ENCODE data around the gene MPV17L2. TPM values are rescaled to one million over a fixed set of nuclear protein-coding genes. Genes with fewer than 3 reads are reported as not detected.

MPV17L2 gene
- total and polyA plus RNA-seq, 2 experiments from 2014 or later, result 22.4 to 31.8 TPM

DNA sequence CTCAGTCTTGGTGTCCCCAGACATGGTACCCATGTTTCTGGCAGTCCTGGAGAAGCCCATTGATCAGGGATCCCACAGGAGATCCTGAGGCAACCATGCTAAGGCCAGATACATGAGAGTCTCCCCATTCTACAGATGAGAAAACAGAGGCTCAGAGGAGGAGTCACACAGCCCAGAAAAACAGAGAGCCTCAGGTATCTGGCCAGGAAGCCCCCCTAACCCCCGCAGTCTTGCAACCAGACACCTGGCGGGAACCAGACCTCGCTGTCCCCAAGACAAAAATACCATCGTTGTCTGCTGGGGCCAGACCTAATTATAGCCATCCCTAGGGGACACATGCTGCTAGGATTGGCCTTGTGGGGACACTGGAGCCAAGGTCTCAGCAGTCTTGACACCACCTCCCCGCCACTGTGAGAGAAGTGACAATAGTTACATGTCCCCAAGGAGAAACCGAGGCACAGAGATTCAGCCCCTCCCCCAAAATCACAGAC, 34.8 kb downstream of the MPV17L2 start:
- H3K9me2 ChIP-seq (replicated peaks; ENCODE audit: insufficient read depth), result no peaks in the 10 kb centered on the region
- H2AFZ ChIP-seq, result no peak overlapping the region
- H4K20me1 ChIP-seq (ENCODE audit: insufficient read depth, poor library complexity, severe bottlenecking), result no peaks in the 10 kb centered on the region
- H3K79me2 ChIP-seq, result no peaks in the 10 kb centered on the region
- WGBS (ENCODE audit: low lambda C conversion rate, missing lambda C conversion rate), result 85% methylated on average over 6 of the region's 6 CpGs
- TF ChIP-seq, protein P1, sequence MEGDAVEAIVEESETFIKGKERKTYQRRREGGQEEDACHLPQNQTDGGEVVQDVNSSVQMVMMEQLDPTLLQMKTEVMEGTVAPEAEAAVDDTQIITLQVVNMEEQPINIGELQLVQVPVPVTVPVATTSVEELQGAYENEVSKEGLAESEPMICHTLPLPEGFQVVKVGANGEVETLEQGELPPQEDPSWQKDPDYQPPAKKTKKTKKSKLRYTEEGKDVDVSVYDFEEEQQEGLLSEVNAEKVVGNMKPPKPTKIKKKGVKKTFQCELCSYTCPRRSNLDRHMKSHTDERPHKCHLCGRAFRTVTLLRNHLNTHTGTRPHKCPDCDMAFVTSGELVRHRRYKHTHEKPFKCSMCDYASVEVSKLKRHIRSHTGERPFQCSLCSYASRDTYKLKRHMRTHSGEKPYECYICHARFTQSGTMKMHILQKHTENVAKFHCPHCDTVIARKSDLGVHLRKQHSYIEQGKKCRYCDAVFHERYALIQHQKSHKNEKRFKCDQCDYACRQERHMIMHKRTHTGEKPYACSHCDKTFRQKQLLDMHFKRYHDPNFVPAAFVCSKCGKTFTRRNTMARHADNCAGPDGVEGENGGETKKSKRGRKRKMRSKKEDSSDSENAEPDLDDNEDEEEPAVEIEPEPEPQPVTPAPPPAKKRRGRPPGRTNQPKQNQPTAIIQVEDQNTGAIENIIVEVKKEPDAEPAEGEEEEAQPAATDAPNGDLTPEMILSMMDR (IDR thresholded peaks at IDR 0.05; ENCODE audit: poor library complexity), result no peak
- TF ChIP-seq EZH2 (IDR thresholded peaks at IDR 0.05; ENCODE audit: borderline replicate concordance) (no peak), EZH2phosphoT487 (IDR thresholded peaks at IDR 0.05; ENCODE audit: low read depth, severe bottlenecking, unreplicated experiment) (no peak)
- no peak overlapping the region for H3K4me3 ChIP-seq
- no peak for DNase-seq (ENCODE audit: low spot score)
- H3K9me3 ChIP-seq (ENCODE audit: low read depth), result no peaks in the 10 kb centered on the region
- H3K27me3 ChIP-seq, result peaks cover 12% of the 10 kb centered on the region
- H3K4me2 ChIP-seq, result no peak overlapping the region
- H3K4me1 ChIP-seq (ENCODE audit: insufficient read depth), result peaks cover 5% of the 10 kb centered on the region
- no peak overlapping the region for H3K27ac ChIP-seq
- no peaks in the 10 kb centered on the region for H3K36me3 ChIP-seq (replicated peaks; ENCODE audit: insufficient read depth, low read depth)

DNA sequence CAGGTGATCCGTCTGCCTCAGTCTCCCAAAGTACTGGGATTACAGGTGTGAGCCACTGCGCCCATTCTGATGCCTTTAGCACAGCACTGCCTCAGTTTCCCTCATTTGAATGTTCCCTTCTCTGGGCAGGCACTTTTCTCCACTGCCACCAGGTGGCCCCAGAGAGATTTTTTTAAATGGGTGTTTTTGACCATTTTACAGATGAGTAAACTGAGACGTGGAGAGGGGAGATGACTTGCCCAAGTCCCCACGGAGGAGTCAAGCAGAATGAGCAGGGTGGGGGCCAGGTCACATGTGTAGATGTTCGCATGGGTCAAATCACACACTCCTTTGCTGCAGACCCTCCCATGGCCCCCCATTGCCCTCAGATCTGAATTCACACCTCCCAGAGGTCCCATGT, 36.5 kb downstream of the MPV17L2 start:
- Histone ChIP-seq H4K20me1 (ENCODE audit: insufficient read depth, poor library complexity, severe bottlenecking) (no peaks in the 10 kb centered on the region), H3K36me3 (replicated peaks; ENCODE audit: insufficient read depth, low read depth) (no peaks in the 10 kb centered on the region), H2AFZ (no peak overlapping the region), H3K4me3 (no peak overlapping the region), H3K27me3 (peaks cover 12% of the 10 kb centered on the region), H3K9me2 (replicated peaks; ENCODE audit: insufficient read depth) (no peaks in the 10 kb centered on the region), H3K4me1 (ENCODE audit: insufficient read depth) (peaks cover 5% of the 10 kb centered on the region), H3K4me2 (no peak overlapping the region), H3K9me3 (ENCODE audit: low read depth) (no peaks in the 10 kb centered on the region), H3K79me2 (no peaks in the 10 kb centered on the region), H3K27ac (no peak overlapping the region)
- TF ChIP-seq EZH2phosphoT487 (IDR thresholded peaks at IDR 0.05; ENCODE audit: low read depth, severe bottlenecking, unreplicated experiment), result no peak
- TF ChIP-seq, protein P1 (IDR thresholded peaks at IDR 0.05; ENCODE audit: poor library complexity), result peak; percentile 24
- no peak for DNase-seq (ENCODE audit: low spot score)
- WGBS (ENCODE audit: low lambda C conversion rate, missing lambda C conversion rate), result 78% methylated on average over 5 of the region's 5 CpGs

DNA sequence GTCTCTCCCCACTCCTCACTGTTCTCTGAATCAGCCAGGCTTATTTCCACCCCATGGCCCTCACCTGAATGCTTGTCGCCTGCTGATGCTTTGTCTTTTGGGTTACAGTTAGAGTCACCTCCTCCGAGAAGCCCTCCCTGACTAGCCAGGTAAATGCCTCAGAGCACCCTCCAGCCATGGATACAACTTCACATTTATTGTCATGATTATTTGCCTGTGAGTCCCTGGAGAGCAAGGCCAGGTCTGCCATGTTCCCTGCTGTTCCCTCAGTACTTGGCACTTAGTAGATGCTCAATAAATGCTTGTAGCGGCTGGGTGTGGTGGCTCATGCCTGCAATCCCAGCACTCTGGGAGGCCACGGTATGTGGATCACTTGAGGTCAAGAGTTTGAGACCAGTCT, 36.9 kb downstream of the MPV17L2 start:
- DNase-seq (ENCODE audit: low spot score), result no peak
- no peak overlapping the region for H3K4me3 ChIP-seq
- no peaks in the 10 kb centered on the region for H3K9me2 ChIP-seq (replicated peaks; ENCODE audit: insufficient read depth)
- no peaks in the 10 kb centered on the region for H4K20me1 ChIP-seq (ENCODE audit: insufficient read depth, poor library complexity, severe bottlenecking)
- no peaks in the 10 kb centered on the region for H3K36me3 ChIP-seq (replicated peaks; ENCODE audit: insufficient read depth, low read depth)
- H3K27me3 ChIP-seq, result peaks cover 12% of the 10 kb centered on the region
- H3K9me3 ChIP-seq (ENCODE audit: low read depth), result no peaks in the 10 kb centered on the region
- no peak overlapping the region for H3K27ac ChIP-seq
- no peaks in the 10 kb centered on the region for H3K79me2 ChIP-seq
- no peak overlapping the region for H2AFZ ChIP-seq
- WGBS (ENCODE audit: low lambda C conversion rate, missing lambda C conversion rate), result 92% methylated on average over 4 of the region's 4 CpGs
- no peak for TF ChIP-seq EZH2phosphoT487 (IDR thresholded peaks at IDR 0.05; ENCODE audit: low read depth, severe bottlenecking, unreplicated experiment)
- TF ChIP-seq EZH2 (IDR thresholded peaks at IDR 0.05; ENCODE audit: borderline replicate concordance), result no peak
- H3K4me1 ChIP-seq (ENCODE audit: insufficient read depth), result peaks cover 5% of the 10 kb centered on the region
- no peak overlapping the region for H3K4me2 ChIP-seq

DNA sequence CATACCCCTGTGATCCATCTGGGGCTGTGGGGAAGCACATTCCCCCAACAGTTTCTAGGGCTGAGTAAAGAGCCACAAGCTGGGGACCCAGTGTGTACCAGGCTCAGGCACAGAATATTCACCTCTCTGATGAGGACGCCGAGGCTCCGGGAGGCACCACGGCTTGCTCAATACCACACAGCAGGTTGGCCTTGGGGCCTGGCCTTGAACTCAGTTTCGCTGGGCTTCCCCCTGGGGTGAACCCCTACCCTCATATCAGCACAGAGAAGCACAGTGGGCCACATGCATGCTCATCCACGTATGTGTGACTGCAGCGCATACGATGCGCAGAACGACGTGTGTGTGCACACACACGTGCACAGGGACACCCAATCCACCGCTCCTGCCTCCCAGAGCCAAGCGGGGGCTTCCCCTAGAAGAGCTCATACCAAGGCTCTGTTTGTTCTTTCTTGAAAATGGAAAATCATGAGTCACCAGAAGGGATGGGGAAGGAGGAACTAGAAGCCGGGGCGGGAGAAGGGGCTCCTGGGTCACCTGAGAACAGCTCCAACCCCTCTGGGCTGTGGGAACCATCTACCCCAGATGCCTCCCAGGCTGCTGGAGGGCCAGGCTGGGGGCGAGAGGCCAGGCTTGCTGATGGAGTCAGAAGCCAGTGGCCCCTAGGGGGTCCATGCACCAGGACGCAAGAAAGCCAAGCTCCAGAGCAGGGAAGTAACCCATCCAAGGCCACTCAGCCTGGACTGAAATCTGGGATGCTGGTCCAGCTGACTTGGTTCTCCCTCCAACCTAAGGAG, 38.1 kb downstream of the MPV17L2 start:
- no peaks in the 10 kb centered on the region for H3K36me3 ChIP-seq (replicated peaks; ENCODE audit: insufficient read depth, low read depth)
- no peaks in the 10 kb centered on the region for H3K9me3 ChIP-seq (ENCODE audit: low read depth)
- peaks cover 4% of the 10 kb centered on the region for H3K27me3 ChIP-seq
- H3K4me1 ChIP-seq (ENCODE audit: insufficient read depth), result no peaks in the 10 kb centered on the region
- no peak overlapping the region for H3K4me2 ChIP-seq
- 81% methylated on average over 18 of the region's 18 CpGs for WGBS (ENCODE audit: low lambda C conversion rate, missing lambda C conversion rate)
- H3K79me2 ChIP-seq, result no peaks in the 10 kb centered on the region
- no peak overlapping the region for H3K4me3 ChIP-seq
- H2AFZ ChIP-seq, result no peak overlapping the region
- no peak overlapping the region for H3K27ac ChIP-seq
- TF ChIP-seq EZH2 (IDR thresholded peaks at IDR 0.05; ENCODE audit: borderline replicate concordance), result no peak
- TF ChIP-seq, protein P1 (IDR thresholded peaks at IDR 0.05; ENCODE audit: poor library complexity), result no peak
- TF ChIP-seq EZH2phosphoT487 (IDR thresholded peaks at IDR 0.05; ENCODE audit: low read depth, severe bottlenecking, unreplicated experiment), result no peak
- no peaks in the 10 kb centered on the region for H3K9me2 ChIP-seq (replicated peaks; ENCODE audit: insufficient read depth)
- no peak for DNase-seq (ENCODE audit: low spot score)
- no peaks in the 10 kb centered on the region for H4K20me1 ChIP-seq (ENCODE audit: insufficient read depth, poor library complexity, severe bottlenecking)
